Vagina (tissue), 2 donors: ENCODE results near the gene FAM120C. TPM values are rescaled to one million over a fixed set of nuclear protein-coding genes. Genes with fewer than 3 reads are reported as not detected.

Experiments used
- DNase-seq, 2 donors: peaks; one replicate each; pipeline ENCODE4 v3.0.0-alpha.2; 2017; ENCODE audit errors: extremely low spot score in 2 of 2
- H3K27ac ChIP-seq: fragments of 200-600 bp; sonication (generic); one replicate; pipeline ENCODE4 v1.5.1; 2019
- H3K27me3 ChIP-seq: fragments of 200-600 bp; sonication (generic); one replicate; pipeline ENCODE4 v1.5.1; 2019
- H3K36me3 ChIP-seq, 2 donors: fragments of 200-600 bp; sonication (generic); one replicate each; pipeline ENCODE4 v1.5.1; 2017 to 2019
- H3K4me1 ChIP-seq: fragments of 200-600 bp; sonication (generic); one replicate; pipeline ENCODE4 v1.5.1; 2019
- H3K4me3 ChIP-seq, 2 donors: fragments of 200-600 bp; sonication (generic); 1 replicate in 1 of 2; 2 replicates in 1 of 2; pipeline ENCODE4 v1.5.1; 2016 to 2019
- H3K9me3 ChIP-seq: fragments of 200-600 bp; sonication (generic); one replicate; pipeline ENCODE4 v1.5.1; 2019
- CTCF ChIP-seq, 3 experiments: fragments of 450-650 bp in 2 of 3; fragments of 200-600 bp in 1 of 3; sonication (generic) in 1 of 3; IDR thresholded peaks; one replicate each; pipeline ENCODE4 v1.5.1; 2017 to 2019; ENCODE audit warnings: antibody characterized with exemption in 3 of 3, mild to moderate bottlenecking in 2 of 3, moderate library complexity in 2 of 3
- POLR2A ChIP-seq, 2 donors: fragments of 450-650 bp; IDR thresholded peaks; one replicate each; pipeline ENCODE4 v1.6.1; 2017; ENCODE audit warnings: antibody characterized with exemption in 2 of 2, mild to moderate bottlenecking in 2 of 2, moderate library complexity in 2 of 2
- POLR2AphosphoS5 ChIP-seq, 2 donors: sonication (generic); formaldehyde crosslinking; IDR thresholded peaks; one replicate each; pipeline ENCODE4 v1.9.0; 2017; ENCODE audit warnings: antibody characterized with exemption in 2 of 2, mild to moderate bottlenecking in 2 of 2, low read depth in 1 of 2; ENCODE audit not compliant: insufficient read depth in 1 of 2
- intact Hi-C: fragments of 100-400 bp; cut with DNase I; formaldehyde crosslinking; loops from one replicate; pipeline ENCODE4 v1.15.1; 2023
- total RNA-seq: library from RNA; depleted of rRNA; stranded (reverse); fragments of >200 nt; gene quantifications from one replicate; pipeline ENCODE4 v1.2.3, GENCODE V29; 2016

FAM120C gene
- total RNA-seq, 1 donor from 2014 or later: 13.5 TPM

GRCh38 chrX:54093159-54093558 is 89.9 kb downstream of the FAM120C start:
- TF ChIP-seq POLR2A (IDR thresholded peaks at IDR 0.05) (no peak), CTCF (IDR thresholded peaks at IDR 0.05) (no peak), POLR2AphosphoS5 (IDR thresholded peaks at IDR 0.05; ENCODE audit: insufficient read depth in 1 of 2, low read depth in 1 of 2) (no peak)
- H3K27me3 ChIP-seq: no peaks in the 10 kb centered on the region
- no peaks in the 10 kb centered on the region for H3K4me1 ChIP-seq
- no peak overlapping the region for H3K27ac ChIP-seq
- no peaks in the 10 kb centered on the region for H3K36me3 ChIP-seq
- no peak overlapping the region for H3K4me3 ChIP-seq
- DNase-seq: no peak
- H3K9me3 ChIP-seq: no peaks in the 10 kb centered on the region
- intact Hi-C loops: no loop called here

- Histone ChIP-seq H3K27me3 (no peaks in the 10 kb centered on the region), H3K4me3 (no peak overlapping the region), H3K36me3 (no peaks in the 10 kb centered on the region), H3K27ac (no peak overlapping the region), H3K9me3 (no peaks in the 10 kb centered on the region), H3K4me1 (no peaks in the 10 kb centered on the region)
- intact Hi-C loops: no loop called here
- TF ChIP-seq POLR2AphosphoS5 (IDR thresholded peaks at IDR 0.05; ENCODE audit: insufficient read depth in 1 of 2, low read depth in 1 of 2): no peak
- TF ChIP-seq CTCF (IDR thresholded peaks at IDR 0.05): no peak
- no peak for TF ChIP-seq POLR2A (IDR thresholded peaks at IDR 0.05)
- no peak for DNase-seq
Observed at GRCh38 chrX:54090880-54091279, 92.2 kb downstream of the FAM120C start.

GRCh38 chrX:54089191-54089590 is 93.9 kb downstream of the FAM120C start:
- no peaks in the 10 kb centered on the region for H3K4me1 ChIP-seq
- TF ChIP-seq POLR2A (IDR thresholded peaks at IDR 0.05): no peak
- no peak for TF ChIP-seq CTCF (IDR thresholded peaks at IDR 0.05)
- no peak for TF ChIP-seq POLR2AphosphoS5 (IDR thresholded peaks at IDR 0.05; ENCODE audit: insufficient read depth in 1 of 2, low read depth in 1 of 2)
- no peak overlapping the region for H3K4me3 ChIP-seq
- DNase-seq: no peak
- no peaks in the 10 kb centered on the region for H3K36me3 ChIP-seq
- H3K9me3 ChIP-seq: no peaks in the 10 kb centered on the region
- H3K27ac ChIP-seq: no peak overlapping the region
- no peaks in the 10 kb centered on the region for H3K27me3 ChIP-seq
- intact Hi-C loops: no loop called here

- TF ChIP-seq POLR2A (IDR thresholded peaks at IDR 0.05) (no peak), CTCF (IDR thresholded peaks at IDR 0.05) (no peak), POLR2AphosphoS5 (IDR thresholded peaks at IDR 0.05; ENCODE audit: insufficient read depth in 1 of 2, low read depth in 1 of 2) (no peak)
- Histone ChIP-seq H3K27me3 (no peaks in the 10 kb centered on the region), H3K27ac (no peak overlapping the region), H3K9me3 (no peaks in the 10 kb centered on the region), H3K4me1 (no peaks in the 10 kb centered on the region), H3K36me3 (no peaks in the 10 kb centered on the region), H3K4me3 (no peak overlapping the region)
- no peak for DNase-seq
- intact Hi-C loops: no loop called here
Observed at GRCh38 chrX:54087661-54088060, 95.4 kb downstream of the FAM120C start.

GRCh38 chrX:54085666-54086065 is 97.4 kb downstream of the FAM120C start:
- H3K9me3 ChIP-seq: no peaks in the 10 kb centered on the region
- H3K4me3 ChIP-seq: no peak overlapping the region
- intact Hi-C loops: no loop called here
- no peak overlapping the region for H3K27ac ChIP-seq
- TF ChIP-seq POLR2A (IDR thresholded peaks at IDR 0.05): no peak
- DNase-seq: no peak
- no peaks in the 10 kb centered on the region for H3K4me1 ChIP-seq
- no peaks in the 10 kb centered on the region for H3K36me3 ChIP-seq
- no peaks in the 10 kb centered on the region for H3K27me3 ChIP-seq

- no peak for DNase-seq
- Histone ChIP-seq H3K9me3 (no peaks in the 10 kb centered on the region), H3K4me3 (no peak overlapping the region), H3K27ac (no peak overlapping the region), H3K4me1 (no peaks in the 10 kb centered on the region), H3K36me3 (peaks cover 0 to 10% of the 10 kb centered on the region in 2 donors), H3K27me3 (no peaks in the 10 kb centered on the region)
- intact Hi-C loops: no loop called here
- TF ChIP-seq CTCF (IDR thresholded peaks at IDR 0.05) (no peak), POLR2A (IDR thresholded peaks at IDR 0.05) (no peak), POLR2AphosphoS5 (IDR thresholded peaks at IDR 0.05; ENCODE audit: insufficient read depth in 1 of 2, low read depth in 1 of 2) (no peak)
Observed at GRCh38 chrX:54076903-54077302, 106.2 kb downstream of the FAM120C start.
